ENCODE results near the gene HECTD4. TPM values are rescaled to one million over a fixed set of nuclear protein-coding genes. Genes with fewer than 3 reads are reported as not detected.
A peak's percentile ranks its signal among the peaks of the same experiment; 100 is the strongest.

HECTD4 gene
- total RNA-seq, 1 experiment from 2014 or later = 30.0 TPM

DNA sequence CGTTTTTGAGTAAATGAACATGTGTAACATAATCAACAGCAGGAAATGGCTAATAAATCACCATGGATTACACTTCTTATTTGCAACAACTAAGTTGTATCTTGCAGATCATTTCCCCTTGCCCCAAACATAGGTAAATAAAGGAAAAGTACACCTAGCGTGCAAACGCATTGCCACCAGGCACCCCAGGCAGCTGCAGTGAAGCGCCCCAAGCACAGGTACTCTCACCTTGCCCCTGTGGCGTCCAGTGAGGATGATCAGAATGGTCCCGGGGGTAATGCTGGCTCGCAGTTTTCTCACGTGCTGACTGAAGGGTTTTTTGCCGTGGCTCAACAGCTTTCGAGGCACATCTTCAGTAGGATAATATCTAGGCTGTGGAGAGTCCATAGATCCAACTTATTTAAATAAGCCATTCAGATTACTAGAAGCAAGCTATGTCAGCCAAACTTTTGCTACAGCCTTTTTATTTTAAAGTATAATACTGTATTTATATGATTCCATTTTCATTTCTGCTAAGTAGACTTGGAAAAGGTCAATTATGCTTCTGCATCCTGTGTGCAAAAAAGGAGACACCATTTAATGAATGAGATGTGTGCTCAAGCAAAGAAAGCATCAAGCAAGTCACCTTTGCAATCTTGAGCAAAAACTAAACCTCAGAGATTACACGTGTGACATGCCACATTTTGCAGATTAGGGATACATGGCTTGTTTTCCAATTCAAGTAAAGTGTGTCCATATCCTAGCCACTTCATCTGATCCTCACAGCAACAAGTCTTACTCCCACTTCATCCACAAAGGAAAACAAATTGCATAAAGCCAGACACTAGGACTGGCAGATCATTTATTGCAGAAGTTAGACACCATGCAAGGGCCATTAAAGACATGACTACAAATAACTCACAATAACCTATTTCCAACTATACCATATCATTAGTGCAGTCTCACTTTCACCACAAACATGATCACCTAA, 24.6 kb upstream of the HECTD4 start:
- H3K79me2 ChIP-seq (ENCODE audit: insufficient read depth, low read length) = peaks cover 2% of the 10 kb centered on the region; the same call in 1 of the 2 replicates
- no peak for DNase-seq

More for the DNA sequence above, 24.6 kb upstream of the HECTD4 start:
- peak overlapping the region; percentile 32 for H3K4me2 ChIP-seq (ENCODE audit: insufficient read depth, insufficient read length, low read length)
- H3K18ac ChIP-seq (ENCODE audit: insufficient read length, low read depth, low read length) = no peak overlapping the region
- no peak overlapping the region for H2AFZ ChIP-seq (ENCODE audit: low read length)
- peak overlapping the region; percentile 61 for H3K27ac ChIP-seq (ENCODE audit: insufficient read length, low read depth, low read length)
- no peak overlapping the region for H4K8ac ChIP-seq (replicated peaks; ENCODE audit: insufficient read length, low read depth, low read length)
- no peak overlapping the region for H2BK5ac ChIP-seq (ENCODE audit: insufficient read length, low read length)
- peaks cover 8% of the 10 kb centered on the region for H3K79me1 ChIP-seq (ENCODE audit: insufficient read depth, low read depth, low read length, poor library complexity, severe bottlenecking)
- H3K4me1 ChIP-seq (ENCODE audit: insufficient read depth, low read length) = no peaks in the 10 kb centered on the region
- no peak overlapping the region for H2AK5ac ChIP-seq (ENCODE audit: insufficient read length, low read length)
- H3K14ac ChIP-seq (ENCODE audit: insufficient read depth, low read length) = no peak overlapping the region
- H3K36me3 Mint-ChIP-seq (ENCODE audit: insufficient read depth in 1 of 3, low read depth in 3 of 3) = peaks cover 44 to 60% (median 47%) of the 10 kb centered on the region in 3 experiments
- no peaks in the 10 kb centered on the region for H3K27me3 ChIP-seq (ENCODE audit: insufficient read depth, low read length)
- no peak overlapping the region for H2BK20ac ChIP-seq (ENCODE audit: low read depth, low read length, poor library complexity, severe bottlenecking)
- no CpG with 5 or more reads among the region's 11 CpGs for WGBS (ENCODE audit: extremely low coverage, insufficient read length, low lambda C conversion rate)
- H3K4me3 Mint-ChIP-seq = peak overlapping the region; percentile 100
- H3T11ph ChIP-seq (ENCODE audit: low read length) = no peak overlapping the region
- H3K9me3 Mint-ChIP-seq = no peaks in the 10 kb centered on the region; a peak in 1 of 5 replicates
- no peaks in the 10 kb centered on the region for H3K9me3 ChIP-seq (ENCODE audit: control insufficient read depth, low read depth, low read length)
- no peak overlapping the region for H3K23ac ChIP-seq (ENCODE audit: insufficient read length, low read depth, low read length)
- no peak overlapping the region for H2BK15ac ChIP-seq (ENCODE audit: low read depth, low read length)
- H4K5ac ChIP-seq (ENCODE audit: insufficient read length, low read depth, low read length) = no peak overlapping the region
- peak overlapping the region; percentile 15 for H3K9ac ChIP-seq (ENCODE audit: extremely low read depth, insufficient read length, low read length)
- peak overlapping the region in 1 of 3 experiments; percentile 71; a peak in 2 of 7 replicates for H3K27ac Mint-ChIP-seq
- no peak overlapping the region for H3K4ac ChIP-seq (ENCODE audit: low read depth, low read length)
- no peak overlapping the region for H3K56ac ChIP-seq (ENCODE audit: insufficient read length, low read depth, low read length)
- no peak overlapping the region for H2BK120ac ChIP-seq (ENCODE audit: low read depth, low read length, poor library complexity, severe bottlenecking)
- no peaks in the 10 kb centered on the region; the same call in 1 of the 2 replicates for H3K27me3 Mint-ChIP-seq (ENCODE audit: low read depth)
- no peak overlapping the region for H2BK12ac ChIP-seq (ENCODE audit: insufficient read length, low read depth, low read length)
- no peak overlapping the region for H4K91ac ChIP-seq (ENCODE audit: insufficient read length, low read depth, low read length)
- no peaks in the 10 kb centered on the region for H4K20me1 ChIP-seq (ENCODE audit: control insufficient read depth, insufficient read depth, insufficient read length)
- TF ChIP-seq, protein P1, sequence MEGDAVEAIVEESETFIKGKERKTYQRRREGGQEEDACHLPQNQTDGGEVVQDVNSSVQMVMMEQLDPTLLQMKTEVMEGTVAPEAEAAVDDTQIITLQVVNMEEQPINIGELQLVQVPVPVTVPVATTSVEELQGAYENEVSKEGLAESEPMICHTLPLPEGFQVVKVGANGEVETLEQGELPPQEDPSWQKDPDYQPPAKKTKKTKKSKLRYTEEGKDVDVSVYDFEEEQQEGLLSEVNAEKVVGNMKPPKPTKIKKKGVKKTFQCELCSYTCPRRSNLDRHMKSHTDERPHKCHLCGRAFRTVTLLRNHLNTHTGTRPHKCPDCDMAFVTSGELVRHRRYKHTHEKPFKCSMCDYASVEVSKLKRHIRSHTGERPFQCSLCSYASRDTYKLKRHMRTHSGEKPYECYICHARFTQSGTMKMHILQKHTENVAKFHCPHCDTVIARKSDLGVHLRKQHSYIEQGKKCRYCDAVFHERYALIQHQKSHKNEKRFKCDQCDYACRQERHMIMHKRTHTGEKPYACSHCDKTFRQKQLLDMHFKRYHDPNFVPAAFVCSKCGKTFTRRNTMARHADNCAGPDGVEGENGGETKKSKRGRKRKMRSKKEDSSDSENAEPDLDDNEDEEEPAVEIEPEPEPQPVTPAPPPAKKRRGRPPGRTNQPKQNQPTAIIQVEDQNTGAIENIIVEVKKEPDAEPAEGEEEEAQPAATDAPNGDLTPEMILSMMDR (conservative IDR thresholded peaks at IDR 0.05) = no peak
- H3K4me1 Mint-ChIP-seq = peaks cover 12 to 14% of the 10 kb centered on the region in 2 experiments
- no peaks in the 10 kb centered on the region for H3K23me2 ChIP-seq (ENCODE audit: insufficient read length, low read depth, low read length, poor library complexity, severe bottlenecking)

Data from H9 (cell line).